Measurements from ENCODE around the gene TWNK. TPM values are rescaled to one million over a fixed set of nuclear protein-coding genes. Genes with fewer than 3 reads are reported as not detected.

Gene TWNK
- total RNA-seq, 2 experiments from 2014 or later, result 2.7 to 2.8 TPM

- ATAC-seq (ENCODE audit: poor library complexity), result no peak
- H3K27ac Mint-ChIP-seq, result no peak overlapping the region
- intact Hi-C loops (cut with DNase I, micrococcal nuclease), result no loop called here
Measured at GRCh38 chr10:100981178-100981772, 6.1 kb upstream of the TWNK start.

DNA sequence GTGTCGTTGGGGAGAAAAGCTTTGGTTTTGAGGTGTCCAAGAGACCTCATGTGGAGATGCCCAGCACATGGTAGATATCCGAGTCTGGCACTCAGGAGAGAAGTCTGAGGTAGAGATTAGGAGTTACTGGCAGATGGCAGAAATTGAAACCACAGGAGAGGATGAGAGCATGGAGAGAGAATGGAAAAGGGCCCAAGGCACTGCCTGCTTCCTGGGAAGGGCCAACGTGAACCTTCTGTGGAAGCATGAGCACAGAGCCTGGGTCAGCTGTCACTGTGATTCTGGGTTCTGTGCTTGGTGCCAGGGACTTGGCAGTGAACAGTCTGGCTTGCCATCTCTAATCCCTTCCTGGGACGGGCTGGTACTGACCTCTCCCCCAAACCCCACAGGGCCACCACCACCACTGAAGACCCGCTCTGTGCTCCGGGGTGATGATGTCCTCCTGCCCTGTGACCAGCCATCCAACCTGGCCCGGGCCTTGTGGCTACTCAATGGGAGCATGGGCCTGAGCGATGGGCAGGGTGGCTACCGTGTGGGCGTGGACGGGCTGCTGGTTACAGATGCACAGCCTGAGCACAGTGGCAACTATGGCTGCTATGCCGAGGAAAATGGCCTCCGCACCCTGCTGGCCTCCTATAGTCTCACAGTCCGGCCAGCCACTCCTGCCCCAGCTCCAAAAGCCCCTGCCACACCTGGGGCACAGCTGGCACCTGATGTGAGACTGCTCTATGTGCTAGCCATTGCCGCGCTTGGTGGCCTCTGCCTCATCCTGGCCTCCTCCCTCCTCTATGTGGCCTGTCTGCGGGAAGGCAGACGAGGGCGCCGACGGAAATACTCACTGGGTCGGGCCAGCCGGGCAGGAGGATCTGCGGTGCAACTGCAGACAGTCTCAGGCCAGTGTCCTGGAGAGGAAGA lies 4.2 kb upstream of the TWNK start:
- no peak for TF ChIP-seq CTCF (IDR thresholded peaks at IDR 0.05)
- Histone ChIP-seq H3K9me3 (ENCODE audit: control insufficient read depth in 1 of 2, insufficient read depth in 1 of 2, low read length in 2 of 2) (no peaks in the 10 kb centered on the region), H3K36me3 (ENCODE audit: insufficient read depth, low read length) (peaks cover 42% of the 10 kb centered on the region), H3K4me1 (ENCODE audit: insufficient read depth, low read length) (peaks cover 19% of the 10 kb centered on the region), H3K27ac (ENCODE audit: low read depth in 1 of 2, low read length in 2 of 2) (no peak overlapping the region), H3K27me3 (ENCODE audit: control insufficient read depth in 1 of 2, insufficient read depth in 2 of 2, low read length in 2 of 2) (no peaks in the 10 kb centered on the region), H3K4me3 (ENCODE audit: low read length) (no peak overlapping the region)
- peak in 2 of 14 experiments; percentile 13 to 30 for DNase-seq
- intact Hi-C loops (cut with DNase I, micrococcal nuclease), result no loop called here
- Mint-ChIP-seq H3K36me3 (ENCODE audit: low read depth) (peaks cover 72% of the 10 kb centered on the region), H3K4me3 (peak overlapping the region; percentile 63), H3K27me3 (no peaks in the 10 kb centered on the region), H3K9me3 (no peaks in the 10 kb centered on the region), H3K4me1 (ENCODE audit: low read depth) (peaks cover 17% of the 10 kb centered on the region), H3K27ac (no peak overlapping the region)
- ChIA-PET POLR2A (interaction anchor here (0.7 kb wide), 1 partner anchor 29 kb away, joined by 3 read pairs; no protein-coding TSS in a partner anchor), CTCF (no interaction called here)
- no peak for ATAC-seq (ENCODE audit: poor library complexity)

More at GRCh38 chr10:100981178-100981772, 6.1 kb upstream of the TWNK start:
- peaks cover 6% of the 10 kb centered on the region for H3K4me1 Mint-ChIP-seq (ENCODE audit: low read depth)
- Histone ChIP-seq H3K4me1 (ENCODE audit: insufficient read depth, low read length) (peaks cover 5% of the 10 kb centered on the region), H3K9me3 (ENCODE audit: control insufficient read depth in 1 of 2, insufficient read depth in 1 of 2, low read length in 2 of 2) (no peaks in the 10 kb centered on the region), H3K27me3 (ENCODE audit: control insufficient read depth in 1 of 2, insufficient read depth in 2 of 2, low read length in 2 of 2) (no peaks in the 10 kb centered on the region), H3K36me3 (ENCODE audit: insufficient read depth, low read length) (peaks cover 39% of the 10 kb centered on the region), H3K4me3 (ENCODE audit: low read length) (no peak overlapping the region), H3K27ac (ENCODE audit: low read depth in 1 of 2, low read length in 2 of 2) (no peak overlapping the region)
- peaks cover 67% of the 10 kb centered on the region for H3K36me3 Mint-ChIP-seq (ENCODE audit: low read depth)
- ChIA-PET CTCF (no interaction called here), POLR2A (no interaction called here)
- DNase-seq, result peak in 1 of 14 experiments; percentile 0
- no peak for TF ChIP-seq CTCF (IDR thresholded peaks at IDR 0.05)
- no peak overlapping the region for H3K4me3 Mint-ChIP-seq
- no peaks in the 10 kb centered on the region for H3K27me3 Mint-ChIP-seq
- no peaks in the 10 kb centered on the region for H3K9me3 Mint-ChIP-seq

DNA sequence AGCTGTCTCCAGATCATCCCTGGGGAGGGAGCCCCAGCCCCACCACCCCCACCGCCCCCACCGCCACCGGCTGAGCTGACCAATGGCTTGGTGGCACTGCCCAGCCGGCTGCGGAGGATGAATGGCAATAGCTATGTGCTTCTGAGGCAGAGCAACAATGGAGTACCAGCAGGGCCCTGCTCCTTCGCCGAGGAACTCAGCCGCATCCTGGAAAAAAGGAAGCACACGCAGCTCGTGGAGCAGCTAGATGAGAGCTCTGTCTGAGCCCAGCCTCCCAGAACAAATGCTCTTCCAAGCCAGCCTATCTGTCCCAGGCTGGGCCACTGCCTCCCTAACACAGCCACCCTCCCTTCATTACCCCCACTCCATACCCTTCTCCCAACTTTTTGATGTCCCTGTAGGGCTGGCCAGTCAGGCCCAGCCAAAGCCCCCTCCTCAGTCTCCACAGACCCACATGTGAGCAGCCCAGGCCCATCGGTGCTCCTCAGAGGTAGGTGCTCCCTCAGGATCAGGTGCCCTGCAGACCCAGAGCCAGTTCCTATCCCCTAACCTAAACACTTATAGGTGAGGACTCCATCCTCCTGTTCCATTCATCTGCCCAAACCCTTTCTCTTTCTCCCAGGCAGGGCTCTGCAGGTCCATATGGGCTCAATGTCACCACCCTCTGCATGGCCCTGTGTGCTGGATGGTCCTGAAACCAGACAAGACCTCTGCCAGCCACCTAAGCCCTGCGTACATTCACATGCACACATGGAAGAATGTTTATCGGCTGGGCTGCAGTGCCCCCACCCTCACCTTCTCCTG lies 3.3 kb upstream of the TWNK start:
- peaks cover 28% of the 10 kb centered on the region for H3K4me1 ChIP-seq (ENCODE audit: insufficient read depth, low read length)
- H3K36me3 ChIP-seq (ENCODE audit: insufficient read depth, low read length), result peaks cover 46% of the 10 kb centered on the region
- Mint-ChIP-seq H3K4me3 (peak overlapping the region; percentile 20), H3K27me3 (no peaks in the 10 kb centered on the region), H3K27ac (peak overlapping the region; percentile 42), H3K4me1 (ENCODE audit: low read depth) (peaks cover 17% of the 10 kb centered on the region), H3K9me3 (no peaks in the 10 kb centered on the region), H3K36me3 (ENCODE audit: low read depth) (peaks cover 70% of the 10 kb centered on the region)
- ChIA-PET POLR2A (no interaction called here), CTCF (no interaction called here)
- no peak overlapping the region for H3K27ac ChIP-seq (ENCODE audit: low read depth in 1 of 2, low read length in 2 of 2)
- intact Hi-C loops (cut with DNase I, micrococcal nuclease), result no loop called here
- no peak for ATAC-seq (ENCODE audit: poor library complexity)
- H3K27me3 ChIP-seq (ENCODE audit: control insufficient read depth in 1 of 2, insufficient read depth in 2 of 2, low read length in 2 of 2), result no peaks in the 10 kb centered on the region
- peak in 1 of 14 experiments; percentile 30 for DNase-seq
- no peaks in the 10 kb centered on the region for H3K9me3 ChIP-seq (ENCODE audit: control insufficient read depth in 1 of 2, insufficient read depth in 1 of 2, low read length in 2 of 2)
- TF ChIP-seq CTCF (IDR thresholded peaks at IDR 0.05), result no peak
- H3K4me3 ChIP-seq (ENCODE audit: low read length), result no peak overlapping the region
